B cell (primary cell): ENCODE measurements around the gene B3GNT9.

Experiments used
- CTCF ChIP-seq: fragments of 200-600 bp; IDR thresholded peaks from one replicate; pipeline ENCODE4 v1.8.0; 2022; ENCODE audit warnings: antibody characterized with exemption, mild to moderate bottlenecking
- EZH2 ChIP-seq: IDR thresholded peaks from 2 replicates; pipeline ENCODE4 v1.6.1; 2012; ENCODE audit warnings: borderline replicate concordance, low read depth, mild to moderate bottlenecking, moderate library complexity, low read length; ENCODE audit not compliant: insufficient read depth, poor library complexity, severe bottlenecking

- TF ChIP-seq CTCF (no peak), EZH2 (no peak)
These were observed 45.6 kb downstream of the B3GNT9 start for GRCh38 chr16:67105246-67105645.
